ENCODE measurements around the gene CCDC68. TPM values are rescaled to one million over a fixed set of nuclear protein-coding genes. Genes with fewer than 3 reads are reported as not detected.

The CCDC68 gene
- total and polyA plus RNA-seq, 2 of the 8 experiments (the other 6 are each of a cell fraction or from before 2014, with no cell fraction given), result 0.06 to 0.80 TPM

DNA sequence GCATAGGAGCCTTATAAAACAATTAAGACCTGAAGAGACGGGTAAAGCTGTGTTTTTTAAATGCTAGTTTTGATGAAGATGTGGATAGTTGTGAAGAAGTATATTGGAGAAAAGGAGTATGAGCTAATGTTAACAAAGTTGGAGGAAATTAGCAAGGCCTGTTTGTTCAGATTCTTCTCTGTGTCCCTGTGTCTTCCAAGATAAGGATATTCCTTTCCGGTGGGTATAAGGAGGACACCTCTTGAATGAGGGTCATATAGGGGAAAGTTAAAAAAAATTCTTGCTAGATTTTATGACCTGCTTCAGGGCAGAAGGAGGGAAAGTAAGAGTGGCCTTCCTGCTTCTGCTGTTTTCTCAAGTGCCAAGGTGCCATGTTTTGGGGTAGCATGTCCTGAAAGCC, 59.0 kb downstream of the CCDC68 start:
- Histone ChIP-seq H3K23me2 (ENCODE audit: low read depth, low read length) (no peaks in the 10 kb centered on the region; the same call in 1 of the 2 replicates), H3K36me3 (ENCODE audit: control insufficient read depth in 2 of 4, insufficient read depth in 4 of 4, low read length in 3 of 4) (no peaks in the 10 kb centered on the region), H4K5ac (ENCODE audit: insufficient read length, low read depth, low read length) (no peak overlapping the region), H3K18ac (ENCODE audit: extremely low read depth, low read length) (no peak overlapping the region), H3K4me2 (ENCODE audit: insufficient read depth in 1 of 2, low read depth in 2 of 2, low read length in 2 of 2) (no peak overlapping the region), H3K79me1 (ENCODE audit: low read depth, low read length) (no peaks in the 10 kb centered on the region), H2BK120ac (replicated peaks; ENCODE audit: low read depth, low read length) (no peak overlapping the region), H4K91ac (replicated peaks; ENCODE audit: insufficient read length, low read length) (no peak overlapping the region), H3K4me3 (ENCODE audit: extremely low read depth in 1 of 4, insufficient read depth in 2 of 4, low read depth in 3 of 4, low read length in 4 of 4) (no peak overlapping the region), H2BK5ac (ENCODE audit: low read depth, low read length) (no peak overlapping the region), H3K4me1 (replicated peaks in 1 of 4; ENCODE audit: control insufficient read depth in 3 of 4, insufficient read depth in 4 of 4, low read length in 3 of 4) (peaks cover 0 to 2% (median 0%) of the 10 kb centered on the region in 4 experiments; a peak in 1 of 7 replicates), H3K4ac (replicated peaks; ENCODE audit: insufficient read length, low read depth, low read length) (no peak overlapping the region), H4K20me1 (replicated peaks in 1 of 2; ENCODE audit: control insufficient read depth in 1 of 2, insufficient read depth in 2 of 2, low read length in 2 of 2) (no peaks in the 10 kb centered on the region), H2BK20ac (ENCODE audit: low read length) (no peak overlapping the region), H3K27me3 (replicated peaks in 1 of 4; ENCODE audit: control insufficient read depth in 3 of 4, extremely low read depth in 1 of 4, insufficient read depth in 3 of 4, low read length in 3 of 4) (no peaks in the 10 kb centered on the region), H2AFZ (ENCODE audit: low read length) (no peak overlapping the region), H3K27ac (ENCODE audit: low read depth, low read length) (no peak overlapping the region), H2AK5ac (ENCODE audit: low read depth, low read length) (no peak overlapping the region), H2BK12ac (ENCODE audit: low read depth, low read length) (no peak overlapping the region), H2BK15ac (ENCODE audit: low read length) (no peak overlapping the region), H3K9me3 (ENCODE audit: insufficient read depth in 2 of 2, low read depth in 1 of 2, low read length in 1 of 2) (no peaks in the 10 kb centered on the region), H3K79me2 (ENCODE audit: control insufficient read depth in 1 of 2, insufficient read depth in 2 of 2, low read length in 2 of 2) (no peaks in the 10 kb centered on the region), H3K14ac (ENCODE audit: insufficient read length) (no peak overlapping the region), H3K23ac (ENCODE audit: insufficient read length) (no peak overlapping the region), H4K8ac (ENCODE audit: extremely low read depth, insufficient read depth, low read length) (no peak overlapping the region), H3K9ac (replicated peaks in 1 of 4; ENCODE audit: extremely low read depth in 1 of 4, low read depth in 3 of 4, low read length in 3 of 4) (no peak overlapping the region), H3K56ac (replicated peaks; ENCODE audit: insufficient read length, low read depth, low read length) (no peak overlapping the region)
- DNase-seq (ENCODE audit: low read depth in 1 of 2, low spot score in 2 of 2) (no peak), FAIRE-seq (no peak)
- ChIA-PET POLR2A (ENCODE audit: partially characterized antibody) (no interaction called here), CTCF (ENCODE audit: partially characterized antibody) (interaction anchor here (1.3 kb wide), 2 partner anchors 9 to 19 kb away, joined by 3 to 4 read pairs; no protein-coding TSS in a partner anchor)
- WGBS, 2 experiments (ENCODE audit: extremely low coverage in 1 of 2, insufficient coverage in 1 of 2, insufficient read length in 1 of 2, insufficient replicate concordance in 2 of 2, low coverage in 1 of 2, low lambda C conversion rate in 2 of 2, missing lambda C conversion rate in 1 of 2), result 81% methylated on average over 2 of the region's 2 CpGs; no CpG with 5 or more reads in 1 of the 2 experiments
- no peak for TF ChIP-seq BRCA1 (IDR thresholded peaks at IDR 0.05; ENCODE audit: low read depth, low read length)
- TF ChIP-seq TAF7 (optimal IDR thresholded peaks at IDR 0.05; ENCODE audit: borderline replicate concordance, low read depth, low read length), result no peak
- no peak for TF ChIP-seq EZH2 (IDR thresholded peaks at IDR 0.05; ENCODE audit: low read depth, low read length, severe bottlenecking)
- TF ChIP-seq KDM1A (IDR thresholded peaks at IDR 0.05; ENCODE audit: borderline replicate concordance, low read length), result no peak
- no peak for TF ChIP-seq EGR1 (IDR thresholded peaks at IDR 0.05; ENCODE audit: borderline replicate concordance, low read depth, low read length)
- TF ChIP-seq NRF1 (IDR thresholded peaks at IDR 0.05; ENCODE audit: low read depth, low read length), result no peak
- no peak for TF ChIP-seq SIX5 (IDR thresholded peaks at IDR 0.05; ENCODE audit: low read depth, low read length)
- TF ChIP-seq JUND (IDR thresholded peaks at IDR 0.05; ENCODE audit: low read length), result no peak
- TF ChIP-seq TCF12 (IDR thresholded peaks at IDR 0.05; ENCODE audit: low read depth, low read length), result no peak
- no peak for TF ChIP-seq PHF8 (conservative IDR thresholded peaks at IDR 0.05; ENCODE audit: low read depth, low read length)
- TF ChIP-seq SP2 (IDR thresholded peaks at IDR 0.05; ENCODE audit: low read length), result no peak
- TF ChIP-seq SIN3A (conservative IDR thresholded peaks at IDR 0.05 in 1 of 2, IDR thresholded peaks at IDR 0.05 in 1 of 2; ENCODE audit: low read depth in 1 of 2, low read length in 2 of 2), result no peak
- no peak for TF ChIP-seq POU5F1 (IDR thresholded peaks at IDR 0.05; ENCODE audit: low read depth, low read length)
- TF ChIP-seq CTBP2 (IDR thresholded peaks at IDR 0.05; ENCODE audit: borderline replicate concordance, insufficient read depth, insufficient read length, low read length), result no peak
- TF ChIP-seq TBP (IDR thresholded peaks at IDR 0.05; ENCODE audit: low read depth, low read length), result no peak

Data from H1 (cell line).